OCI-LY1 (cell line): Measurements from ENCODE around the gene MLLT3.

ENCODE experiments used
- CTCF ChIP-seq: fragments of 200-600 bp; sonication (generic), shearing (Covaris generic); IDR thresholded peaks from 2 replicates; pipeline ENCODE4 v1.5.1; 2017; ENCODE audit warnings: mild to moderate bottlenecking, antibody characterized with exemption, low read length, moderate library complexity, mixed read lengths
- EZH2 ChIP-seq: fragments of 200-600 bp; sonication (generic), shearing (Covaris generic); IDR thresholded peaks from 2 replicates; pipeline ENCODE4 v1.8.0; 2017; ENCODE audit warnings: borderline replicate concordance, mixed run types, mild to moderate bottlenecking, antibody characterized with exemption, low read length, moderate library complexity, mixed read lengths

- TF ChIP-seq EZH2, result no peak
- TF ChIP-seq CTCF, result no peak
Observed at GRCh38 chr9:20529837-20530236, 92.5 kb downstream of the MLLT3 start.
